Glutamatergic neuron (in vitro differentiated cells): ENCODE measurements around the gene RP9. TPM values are rescaled to one million over a fixed set of nuclear protein-coding genes. Genes with fewer than 3 reads are reported as not detected.

Experiments
- DNase-seq: peaks from one replicate; pipeline ENCODE4 v3.0.0; 2022
- H3K27ac Mint-ChIP-seq: one replicate; pipeline ENCODE4 v1.8.0; 2020; ENCODE audit warnings: mild to moderate bottlenecking, mixed read lengths, inconsistent platforms; ENCODE audit not compliant: unreplicated experiment
- H3K27me3 Mint-ChIP-seq: one replicate; pipeline ENCODE4 v1.8.0; 2020; ENCODE audit warnings: mild to moderate bottlenecking, moderate library complexity, mixed read lengths, inconsistent platforms; ENCODE audit not compliant: unreplicated experiment
- H3K36me3 Mint-ChIP-seq: one replicate; pipeline ENCODE4 v1.8.0; 2020; ENCODE audit warnings: mild to moderate bottlenecking, mixed read lengths, inconsistent platforms; ENCODE audit not compliant: unreplicated experiment
- H3K4me1 Mint-ChIP-seq: one replicate; pipeline ENCODE4 v1.8.0; 2020; ENCODE audit warnings: mild to moderate bottlenecking, low read depth, mixed read lengths, inconsistent platforms; ENCODE audit not compliant: unreplicated experiment
- H3K4me3 Mint-ChIP-seq: one replicate; pipeline ENCODE4 v1.8.0; 2020; ENCODE audit warnings: mild to moderate bottlenecking, mixed read lengths, inconsistent platforms; ENCODE audit not compliant: unreplicated experiment
- H3K9me3 Mint-ChIP-seq: one replicate; pipeline ENCODE4 v1.8.0; 2020; ENCODE audit warnings: mild to moderate bottlenecking, moderate library complexity, mixed read lengths, inconsistent platforms; ENCODE audit not compliant: unreplicated experiment
- CTCF ChIP-seq: fragments of 200-600 bp; sonication (generic); IDR thresholded peaks from one replicate; pipeline ENCODE4 v1.5.0; 2021; ENCODE audit not compliant: partially characterized antibody, unreplicated experiment
- total RNA-seq: library from RNA; stranded (reverse); fragmentation: NEBNext Ultra II Directional; extraction: Animal tissue kit (Norgen Biotek cat#: 25700); gene quantifications from one replicate; pipeline ENCODE4 v1.2.1, GENCODE V29; 2021; ENCODE audit not compliant: unreplicated experiment

Gene RP9
- total RNA-seq, 1 donor from 2014 or later = 26.4 TPM

- no peak for DNase-seq
- peaks cover 12% of the 10 kb centered on the region for H3K36me3 Mint-ChIP-seq
- H3K27me3 Mint-ChIP-seq = no peaks in the 10 kb centered on the region
- H3K9me3 Mint-ChIP-seq = peaks cover 4% of the 10 kb centered on the region
- TF ChIP-seq CTCF = no peak
- H3K27ac Mint-ChIP-seq = no peak overlapping the region
- H3K4me1 Mint-ChIP-seq = no peaks in the 10 kb centered on the region
- no peak overlapping the region for H3K4me3 Mint-ChIP-seq
Measured at GRCh38 chr7:33073243-33073642, 36.0 kb downstream of the RP9 start.

- H3K9me3 Mint-ChIP-seq = peaks cover 4% of the 10 kb centered on the region
- H3K27ac Mint-ChIP-seq = no peak overlapping the region
- H3K27me3 Mint-ChIP-seq = no peaks in the 10 kb centered on the region
- TF ChIP-seq CTCF = no peak
- H3K4me3 Mint-ChIP-seq = no peak overlapping the region
- H3K36me3 Mint-ChIP-seq = peaks cover 12% of the 10 kb centered on the region
- no peak for DNase-seq
- H3K4me1 Mint-ChIP-seq = no peaks in the 10 kb centered on the region
Measured at GRCh38 chr7:33072471-33072870, 36.7 kb downstream of the RP9 start.

GRCh38 chr7:33070831-33071230 lies 38.4 kb downstream of the RP9 start:
- DNase-seq = no peak
- H3K9me3 Mint-ChIP-seq = peaks cover 9% of the 10 kb centered on the region
- no peak for TF ChIP-seq CTCF
- peaks cover 1% of the 10 kb centered on the region for H3K27me3 Mint-ChIP-seq
- no peaks in the 10 kb centered on the region for H3K4me1 Mint-ChIP-seq
- no peak overlapping the region for H3K4me3 Mint-ChIP-seq
- peaks cover 20% of the 10 kb centered on the region for H3K36me3 Mint-ChIP-seq
- H3K27ac Mint-ChIP-seq = no peak overlapping the region

- Mint-ChIP-seq H3K27ac (no peak overlapping the region), H3K27me3 (peaks cover 1% of the 10 kb centered on the region)
Measured at GRCh38 chr7:33070277-33070676, 38.9 kb downstream of the RP9 start.

GRCh38 chr7:33067921-33068320 lies 41.3 kb downstream of the RP9 start:
- TF ChIP-seq CTCF = no peak
- no peaks in the 10 kb centered on the region for H3K4me1 Mint-ChIP-seq
- H3K4me3 Mint-ChIP-seq = no peak overlapping the region
- no peak overlapping the region for H3K27ac Mint-ChIP-seq
- peaks cover 26% of the 10 kb centered on the region for H3K9me3 Mint-ChIP-seq
- peaks cover 8% of the 10 kb centered on the region for H3K27me3 Mint-ChIP-seq
- H3K36me3 Mint-ChIP-seq = peaks cover 31% of the 10 kb centered on the region
- no peak for DNase-seq

More at GRCh38 chr7:33070277-33070676, 38.9 kb downstream of the RP9 start:
- Mint-ChIP-seq H3K4me3 (no peak overlapping the region), H3K9me3 (peaks cover 14% of the 10 kb centered on the region), H3K4me1 (no peaks in the 10 kb centered on the region), H3K36me3 (peaks cover 23% of the 10 kb centered on the region)
- no peak for DNase-seq
- no peak for TF ChIP-seq CTCF
